Stimulated activated CD4-positive, alpha-beta T cell treated with anti-CD3 and anti-CD28 coated beads, Interleukin-12 subunit alpha, Interleukin-12 subunit beta, amount 100 ng/mL, for 48 hours (primary cell): ENCODE data around the gene NUP54.

ENCODE experiments used
- DNase-seq, 3 donors: peaks; one replicate each; pipeline ENCODE4 v3.0.0-alpha.2; 2020; ENCODE audit warnings: low read depth in 2 of 3, low spot score in 1 of 3

NUP54 gene

GRCh38 chr4:76147454-76148141 lies 599 bp downstream of the NUP54 start:
- DNase-seq, result peak; percentile 27 to 49 (median 35)

GRCh38 chr4:76144546-76144945 lies 3.7 kb downstream of the NUP54 start:
- DNase-seq, result no peak

- DNase-seq, result no peak
Observed at GRCh38 chr4:76141241-76141640, 7.0 kb downstream of the NUP54 start.

- DNase-seq, result no peak
Observed at GRCh38 chr4:76127754-76128153, 20.4 kb downstream of the NUP54 start.

GRCh38 chr4:76125816-76126215 lies 22.4 kb downstream of the NUP54 start:
- no peak for DNase-seq

GRCh38 chr4:76120199-76120598 lies 28.0 kb downstream of the NUP54 start:
- DNase-seq, result no peak

- DNase-seq, result no peak
Observed at GRCh38 chr4:76117536-76117935, 30.7 kb downstream of the NUP54 start.

GRCh38 chr4:76116821-76117220 lies 31.4 kb downstream of the NUP54 start:
- no peak for DNase-seq

GRCh38 chr4:76108467-76109181 lies 39.6 kb downstream of the NUP54 start:
- no peak for DNase-seq

GRCh38 chr4:76106442-76106841 lies 41.8 kb downstream of the NUP54 start:
- no peak for DNase-seq

- DNase-seq, result no peak
Observed at GRCh38 chr4:76105652-76106051, 42.5 kb downstream of the NUP54 start.

GRCh38 chr4:76096076-76096475 lies 52.1 kb downstream of the NUP54 start:
- DNase-seq, result no peak

GRCh38 chr4:76095568-76095967 lies 52.6 kb downstream of the NUP54 start:
- DNase-seq, result no peak

- DNase-seq, result no peak
Observed at GRCh38 chr4:76091052-76091451, 57.1 kb downstream of the NUP54 start.

- no peak for DNase-seq
Observed at GRCh38 chr4:76090241-76090691, 57.9 kb downstream of the NUP54 start.

- DNase-seq, result no peak
Observed at GRCh38 chr4:76088719-76089118, 59.5 kb downstream of the NUP54 start.

- peak in 2 of 3 donors; percentile 3 to 8 for DNase-seq
Observed at GRCh38 chr4:76087007-76087769, 61.0 kb downstream of the NUP54 start.

GRCh38 chr4:76084542-76084941 lies 63.7 kb downstream of the NUP54 start:
- no peak for DNase-seq

GRCh38 chr4:76083386-76083988 lies 64.7 kb downstream of the NUP54 start:
- no peak for DNase-seq

GRCh38 chr4:76078033-76078613 lies 70.1 kb downstream of the NUP54 start:
- DNase-seq, result no peak

GRCh38 chr4:76074993-76075600 lies 73.1 kb downstream of the NUP54 start:
- no peak for DNase-seq
